ENCODE results near the gene RASAL2.
"Not testable (repeated sequence)": the region's sequence is repeated elsewhere in the genome, so short reads cannot be mapped to it uniquely, and the experiment has no call there.

The RASAL2 gene

DNA sequence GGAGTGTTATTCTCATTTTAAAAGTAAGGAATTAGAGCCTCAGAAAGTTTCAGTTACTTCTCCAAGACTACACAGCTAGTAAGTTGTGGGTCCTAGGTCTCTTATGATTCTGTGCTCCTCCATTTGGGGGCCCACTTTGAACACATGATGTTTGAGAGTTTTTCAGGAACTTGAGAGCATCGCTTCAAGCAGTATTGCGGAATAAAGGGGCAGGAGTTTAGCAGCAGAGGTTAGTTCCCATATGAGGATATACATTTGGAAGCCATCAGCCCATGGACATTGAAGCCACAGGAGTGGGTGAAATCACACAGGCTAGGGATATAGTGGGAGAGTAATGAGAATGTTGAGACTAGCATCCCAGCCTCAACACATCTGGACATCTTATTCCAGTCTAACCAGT is 143.2 kb downstream of the RASAL2 start:
- DNase-seq (ENCODE audit: low spot score): no peak

DNA sequence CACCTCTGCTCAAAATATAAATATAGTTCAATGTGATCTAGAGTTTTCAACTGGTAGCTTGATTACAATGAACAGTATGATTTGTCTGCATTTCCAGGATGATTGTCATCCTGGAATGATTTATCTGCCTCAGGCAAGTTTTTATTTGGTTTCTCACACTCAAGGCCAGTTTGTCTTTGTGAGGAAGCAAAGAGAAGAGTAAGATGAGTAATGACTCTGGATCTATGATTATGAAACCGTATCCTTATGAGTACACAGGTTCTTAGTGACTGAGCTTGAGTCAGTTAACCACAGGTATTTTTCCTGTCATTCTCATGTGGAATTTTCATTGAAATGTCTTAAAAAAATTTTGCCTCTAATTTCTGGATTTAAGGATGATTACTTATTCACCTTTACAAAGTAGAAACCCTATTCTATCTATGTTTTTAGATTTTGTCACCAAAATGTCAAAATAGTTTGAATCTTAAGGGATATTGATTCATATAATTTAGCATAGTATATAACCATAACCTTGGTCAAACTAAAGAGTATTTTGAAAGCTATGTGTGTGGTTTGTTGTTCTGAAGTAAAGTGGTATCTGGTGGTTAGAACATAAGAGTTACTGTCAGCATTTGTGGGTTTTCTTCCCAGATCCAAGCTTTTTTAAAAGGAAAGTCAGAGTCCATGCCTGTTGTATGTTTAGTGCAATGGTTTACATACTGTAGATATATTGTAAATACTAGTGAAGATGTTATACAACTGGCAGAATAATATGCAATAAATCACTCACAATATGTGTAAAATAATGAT is 145.0 kb downstream of the RASAL2 start:
- DNase-seq (ENCODE audit: low spot score): no peak

DNA sequence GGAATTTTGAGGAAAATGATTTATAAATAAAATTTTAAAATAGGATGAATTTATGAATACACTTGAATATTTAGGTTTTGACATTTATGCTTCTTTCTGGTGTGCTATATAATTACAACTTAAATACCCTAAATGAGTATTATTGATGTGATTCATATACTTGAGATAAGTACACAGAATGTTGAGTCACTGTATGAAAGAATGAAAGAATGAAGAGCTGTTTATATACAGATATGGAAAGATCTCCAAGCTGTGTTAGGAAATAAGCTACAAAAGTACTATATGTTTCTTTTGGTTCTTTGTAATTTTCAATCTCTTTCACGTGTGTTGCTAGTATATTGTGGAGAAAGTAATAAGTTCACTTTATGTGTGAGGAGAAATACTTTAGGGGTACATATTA is 147.2 kb downstream of the RASAL2 start:
- no peak for DNase-seq (ENCODE audit: low spot score)

DNA sequence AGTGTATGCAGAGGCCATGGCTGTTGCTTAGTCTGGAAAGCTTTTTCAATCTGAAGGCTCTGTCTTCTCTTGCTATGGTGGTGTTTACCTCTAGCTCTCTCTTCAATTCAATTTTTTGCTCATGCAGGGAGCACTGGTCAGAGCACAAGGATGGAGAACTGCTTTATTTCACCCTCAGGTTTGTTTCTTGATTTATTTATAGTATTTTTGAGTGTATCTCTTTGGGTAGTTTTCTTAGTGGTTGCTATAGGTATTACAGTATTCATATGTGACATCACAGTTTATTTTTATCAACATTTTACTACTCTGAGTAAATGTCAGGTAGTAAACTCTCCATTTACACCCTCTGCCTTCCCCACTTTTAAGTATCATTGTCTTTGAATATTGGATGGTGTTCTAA is 147.9 kb downstream of the RASAL2 start:
- no peak for DNase-seq (ENCODE audit: low spot score)

DNA sequence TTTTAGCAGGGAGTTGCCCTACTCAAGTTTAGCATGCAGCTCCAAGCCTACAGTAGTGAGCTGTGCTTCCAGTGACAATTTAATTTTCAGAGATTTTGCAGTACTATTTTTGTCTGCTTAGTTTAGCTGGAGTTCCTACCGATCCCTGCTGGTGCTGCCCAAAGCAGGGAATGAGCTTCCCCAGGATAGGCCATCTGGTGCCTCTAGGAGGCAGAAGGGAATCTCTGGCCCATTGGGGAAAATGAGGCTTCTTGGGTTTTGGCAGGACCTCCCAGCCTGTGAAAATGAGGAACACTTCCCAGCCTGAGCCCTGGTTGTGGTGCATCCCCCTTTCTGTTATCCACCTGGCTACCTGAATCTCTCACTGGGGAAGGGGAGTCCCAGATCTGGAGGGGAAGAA is 149.2 kb downstream of the RASAL2 start:
- DNase-seq (ENCODE audit: low spot score): no peak

DNA sequence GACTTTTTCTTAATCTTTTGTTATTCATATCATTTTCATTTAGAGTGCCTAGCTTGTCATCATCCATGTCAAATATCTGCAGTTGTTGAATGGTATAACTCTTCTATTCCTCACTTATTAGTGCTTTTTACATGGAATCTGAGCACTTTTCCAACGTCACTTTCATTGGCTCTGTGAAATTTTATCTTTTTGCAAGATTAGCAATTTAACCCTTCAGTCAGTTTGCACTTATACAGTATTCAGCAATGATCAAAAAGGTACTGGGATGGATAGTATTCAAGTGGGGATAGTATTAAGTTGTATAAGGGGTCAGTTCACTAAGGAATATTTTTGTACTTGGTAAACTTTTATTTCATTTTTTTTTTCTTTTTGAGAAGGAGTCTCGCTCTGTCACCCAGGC is 150.0 kb downstream of the RASAL2 start:
- DNase-seq (ENCODE audit: low spot score): no peak

GRCh38 chr1:178248284-178248683 is 154.4 kb downstream of the RASAL2 start:
- not testable (repeated sequence) for DNase-seq (ENCODE audit: low spot score)

DNA sequence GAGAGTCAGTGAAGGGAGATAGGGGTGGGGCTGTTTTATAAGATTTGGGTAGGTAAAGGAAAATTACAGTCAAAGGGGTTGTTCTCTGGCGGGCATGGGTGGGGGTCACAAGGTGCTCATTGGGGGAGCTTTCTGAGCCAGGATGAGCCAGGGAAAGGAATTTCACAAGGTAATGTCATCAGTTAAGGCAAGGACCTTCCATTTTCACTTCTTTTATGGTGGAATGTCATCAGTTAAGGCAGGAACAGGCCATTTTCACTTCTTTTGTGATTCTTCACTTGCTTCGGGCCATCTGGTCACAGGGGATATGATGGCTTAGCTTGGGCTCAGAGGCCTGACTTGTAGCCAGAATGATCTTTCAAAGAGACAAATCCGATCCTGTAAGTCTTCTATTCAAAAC is 159.7 kb downstream of the RASAL2 start:
- DNase-seq (ENCODE audit: low spot score): not testable (repeated sequence)

- no peak for DNase-seq (ENCODE audit: low spot score)
Observed at GRCh38 chr1:178254433-178254832, 160.5 kb downstream of the RASAL2 start.

GRCh38 chr1:178258536-178258935 is 164.6 kb downstream of the RASAL2 start:
- no peak for DNase-seq (ENCODE audit: low spot score)

DNA sequence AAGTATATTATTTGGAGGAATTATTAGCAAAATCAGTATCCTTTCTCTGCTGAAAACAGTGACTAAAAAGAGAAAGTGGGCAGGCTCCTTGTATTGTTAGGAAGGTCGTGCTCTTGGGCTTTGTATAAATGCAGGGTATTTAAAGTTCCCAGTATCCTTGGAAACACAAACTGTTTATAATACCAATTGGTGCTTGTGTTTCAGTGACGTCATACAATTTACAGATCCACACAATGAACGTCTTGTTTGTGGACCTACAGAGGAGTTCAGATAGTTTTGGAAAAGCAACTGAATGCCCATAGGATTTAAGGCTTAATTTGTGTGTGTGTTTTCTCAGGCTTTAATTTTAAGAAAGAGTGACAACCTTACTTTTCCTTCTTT is 168.2 kb downstream of the RASAL2 start:
- peak; percentile 15 for DNase-seq (ENCODE audit: low spot score)

GRCh38 chr1:178263341-178263740 is 169.4 kb downstream of the RASAL2 start:
- no peak for DNase-seq (ENCODE audit: low spot score)

DNA sequence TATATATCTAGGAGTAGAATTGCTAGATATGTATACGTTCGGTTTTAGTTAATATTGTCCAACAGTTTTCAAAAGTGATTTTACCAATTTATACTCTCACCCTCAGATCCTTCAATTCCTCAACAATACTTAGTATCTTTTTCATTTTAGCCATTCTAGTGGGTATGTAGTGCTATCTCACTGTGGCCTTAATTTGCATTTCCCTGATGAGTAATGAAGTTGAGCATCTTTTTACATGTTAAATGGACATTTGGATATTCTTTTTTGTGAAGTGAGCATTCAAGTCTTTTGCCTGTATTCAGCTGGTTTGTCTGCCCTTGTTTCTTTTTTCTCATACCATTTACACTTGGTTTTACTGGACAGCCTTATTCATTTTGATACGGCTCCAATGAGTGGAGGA is 172.2 kb downstream of the RASAL2 start:
- no peak for DNase-seq (ENCODE audit: low spot score)

- no peak for DNase-seq (ENCODE audit: low spot score)
Observed at GRCh38 chr1:178266619-178267066, 172.7 kb downstream of the RASAL2 start.

DNA sequence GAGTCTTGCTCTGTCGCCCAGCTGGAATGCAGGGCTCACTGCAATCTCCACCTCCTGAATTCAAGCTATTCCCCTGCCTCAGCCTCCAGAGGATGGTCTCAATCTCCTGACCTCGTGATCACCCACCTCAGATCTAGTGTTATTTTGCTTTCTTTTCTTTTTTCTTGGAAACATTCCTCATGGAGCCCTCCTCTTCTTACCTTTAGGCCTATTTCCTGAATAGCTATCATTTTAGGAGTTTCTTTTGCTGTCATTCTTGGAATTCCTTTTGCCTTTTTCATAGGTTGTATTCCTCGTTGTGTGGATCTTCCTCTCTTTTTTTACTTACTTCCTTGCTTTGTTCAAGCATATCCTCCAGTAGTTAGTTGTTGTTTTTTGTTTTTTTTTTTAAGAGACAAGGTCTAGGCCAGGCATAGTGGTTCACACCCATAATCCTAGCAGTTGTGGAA is 173.8 kb downstream of the RASAL2 start:
- no peak for DNase-seq (ENCODE audit: low spot score)

DNA sequence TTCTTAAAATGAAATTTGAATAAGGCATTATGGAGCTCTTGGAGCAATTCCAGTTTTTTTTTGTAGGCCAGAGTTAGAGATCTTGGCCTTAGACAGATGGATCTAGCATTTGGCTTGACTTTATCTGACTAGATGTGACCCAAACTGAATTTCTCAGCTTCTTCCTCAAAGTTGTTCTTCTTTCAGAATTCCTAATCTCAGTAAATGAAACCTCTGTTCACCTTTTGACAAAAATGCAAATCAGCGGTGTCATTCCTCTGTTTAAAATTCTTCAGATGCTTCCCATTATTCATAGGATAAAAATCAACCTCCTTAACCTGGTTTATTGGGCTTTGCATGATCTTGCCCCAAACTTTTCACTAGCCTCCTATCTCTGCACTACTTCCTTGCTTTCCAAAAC is 177.6 kb downstream of the RASAL2 start:
- no peak for DNase-seq (ENCODE audit: low spot score)

- DNase-seq (ENCODE audit: low spot score): no peak
Observed at GRCh38 chr1:178273707-178274410, 180.0 kb downstream of the RASAL2 start.

GRCh38 chr1:178275049-178275448 is 181.1 kb downstream of the RASAL2 start:
- DNase-seq (ENCODE audit: low spot score): no peak

DNA sequence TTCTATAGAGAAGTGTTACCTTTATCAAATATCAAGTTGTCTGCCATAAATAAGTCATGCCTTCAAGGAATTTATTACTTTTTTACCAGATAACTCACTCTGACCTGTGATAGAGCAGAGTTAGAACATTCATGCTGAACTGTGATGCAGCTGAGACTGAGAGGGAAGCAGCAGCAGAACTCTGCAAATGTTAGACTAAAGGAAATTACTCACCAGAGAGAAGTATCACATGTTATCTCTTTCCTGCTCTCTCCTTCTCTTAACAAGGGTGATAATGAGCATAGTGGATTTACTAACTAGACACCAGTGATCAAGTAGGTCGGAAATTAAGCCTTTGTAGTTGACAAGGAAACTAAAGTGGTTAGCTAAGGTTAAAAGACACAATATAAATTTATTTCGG is 181.6 kb downstream of the RASAL2 start:
- no peak for DNase-seq (ENCODE audit: low spot score)

DNA sequence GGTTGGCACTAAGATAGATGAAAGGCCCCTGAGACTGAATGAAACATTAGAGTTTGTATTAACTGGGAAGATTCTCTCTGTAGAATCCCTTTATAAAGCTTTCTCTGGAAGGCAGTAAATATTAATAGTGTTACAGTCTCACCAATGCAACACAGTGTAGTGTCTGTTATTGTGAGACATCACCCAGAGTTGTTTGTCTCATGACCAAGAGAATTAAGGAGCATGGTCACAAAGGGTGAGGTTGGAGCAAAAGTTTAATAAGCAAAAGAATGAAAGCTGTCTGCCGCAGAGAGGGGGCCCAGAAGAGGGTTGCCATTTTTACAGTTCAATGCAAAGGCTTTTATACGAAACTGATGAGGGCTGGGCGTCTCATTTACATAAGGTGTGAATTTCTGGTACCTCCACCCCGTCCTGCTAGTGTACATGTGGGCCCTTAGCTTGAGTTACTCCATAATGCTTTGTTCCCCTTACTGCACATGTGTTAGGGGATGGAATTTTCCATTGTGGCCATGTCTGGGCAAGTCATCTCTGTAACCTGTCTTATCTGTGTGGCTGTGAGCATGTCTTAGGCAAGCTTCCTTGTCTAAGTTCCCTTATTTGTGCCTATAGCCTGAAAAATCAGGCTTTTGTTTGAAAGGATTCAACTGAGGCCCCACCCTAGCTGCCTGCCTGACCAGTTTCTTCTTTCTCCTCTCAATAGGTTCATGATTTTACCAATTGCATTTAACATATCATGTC is 184.1 kb downstream of the RASAL2 start:
- no peak for DNase-seq (ENCODE audit: low spot score)

DNA sequence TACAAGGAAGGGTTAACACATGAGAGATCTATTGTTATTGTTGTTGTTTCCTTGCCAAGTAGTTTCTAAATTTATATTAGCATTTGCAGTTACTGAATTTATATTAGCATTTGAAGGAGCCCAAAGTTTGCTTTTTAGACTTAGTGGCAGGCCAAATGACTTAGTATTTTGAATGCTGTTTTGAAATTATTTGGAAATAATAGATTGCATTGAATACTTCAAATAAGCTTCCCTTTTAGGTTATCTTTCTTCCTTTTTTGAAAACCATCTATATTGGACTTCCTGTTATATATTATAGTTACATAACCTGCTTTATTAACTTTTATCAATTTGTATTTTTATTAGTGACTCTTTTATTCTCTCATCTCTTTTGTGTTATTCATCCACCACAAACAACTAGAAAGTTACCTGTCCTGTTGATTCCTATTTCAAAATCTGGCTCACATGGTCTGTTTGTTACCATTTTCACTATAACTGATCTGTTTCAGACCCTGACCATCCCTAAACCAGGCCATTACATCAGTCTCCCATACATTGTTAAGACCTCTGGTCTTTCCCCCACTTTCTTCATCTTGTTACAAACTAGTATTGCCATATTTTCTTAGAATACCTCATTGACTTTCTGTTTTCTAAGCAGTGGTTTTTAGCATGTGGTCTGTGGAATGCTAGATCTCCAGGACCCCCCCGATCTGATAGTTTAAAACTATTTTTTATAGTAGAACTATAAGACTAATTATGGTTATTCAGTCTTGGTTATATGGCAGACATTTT is 185.2 kb downstream of the RASAL2 start:
- no peak for DNase-seq (ENCODE audit: low spot score)

- peak; percentile 10 for DNase-seq (ENCODE audit: low spot score)
Observed at GRCh38 chr1:178282949-178283367, 189.1 kb downstream of the RASAL2 start.
